Mesenchymal stem cell (in vitro differentiated cells and primary cell): ENCODE measurements around the gene BCL7A.
"Not testable (repeated sequence)": the region's sequence is repeated elsewhere in the genome, so short reads cannot be mapped to it uniquely, and the experiment has no call there.

Experiments
- DNase-seq: peaks from one replicate; pipeline ENCODE4 v3.0.0-alpha.2; 2013
- H2AFZ ChIP-seq: one replicate; pipeline ENCODE4 v1.6.1; 2013; ENCODE audit warnings: low read depth, mild to moderate bottlenecking, control low read depth, inconsistent platforms, low read length, moderate library complexity
- H2AK5ac ChIP-seq: 2 replicates; pipeline ENCODE4 v1.6.1; 2013; ENCODE audit warnings: low read length, moderate library complexity, mild to moderate bottlenecking, inconsistent platforms; ENCODE audit not compliant: severe bottlenecking
- H2BK120ac ChIP-seq: one replicate; pipeline ENCODE4 v1.6.1; 2013; ENCODE audit warnings: low read depth, mild to moderate bottlenecking, inconsistent platforms, low read length, moderate library complexity
- H2BK12ac ChIP-seq, 2 experiments: one replicate each; pipeline ENCODE4 v1.6.1; 2013; ENCODE audit warnings: inconsistent platforms in 2 of 2, low read length in 2 of 2, mild to moderate bottlenecking in 2 of 2, moderate library complexity in 2 of 2, control low read depth in 1 of 2
- H2BK15ac ChIP-seq: one replicate; pipeline ENCODE4 v1.6.1; 2013; ENCODE audit warnings: mild to moderate bottlenecking, low read depth, inconsistent platforms; ENCODE audit not compliant: poor library complexity, severe bottlenecking
- H2BK5ac ChIP-seq: 2 replicates; pipeline ENCODE4 v1.6.1; 2013; ENCODE audit warnings: low read depth, mild to moderate bottlenecking, low read length, control low read depth, inconsistent platforms; ENCODE audit not compliant: poor library complexity, severe bottlenecking
- H3K14ac ChIP-seq, 2 experiments: one replicate each; pipeline ENCODE4 v1.6.1; 2013; ENCODE audit warnings: inconsistent platforms in 2 of 2, low read length in 2 of 2, control low read depth in 1 of 2, mild to moderate bottlenecking in 1 of 2, moderate library complexity in 1 of 2
- H3K18ac ChIP-seq, 2 experiments: one replicate each; pipeline ENCODE4 v1.6.1; 2013; ENCODE audit warnings: inconsistent platforms in 2 of 2, low read length in 2 of 2, control low read depth in 1 of 2, low read depth in 1 of 2, mild to moderate bottlenecking in 1 of 2
- H3K23ac ChIP-seq, 2 experiments: one replicate each; pipeline ENCODE4 v1.6.1; 2013; ENCODE audit warnings: inconsistent platforms in 2 of 2, low read length in 2 of 2, mild to moderate bottlenecking in 2 of 2, moderate library complexity in 2 of 2, control low read depth in 1 of 2
- H3K27ac ChIP-seq: 2 replicates; pipeline ENCODE4 v1.5.1; 2013; ENCODE audit warnings: mild to moderate bottlenecking, moderate library complexity, low read length, control low read depth, inconsistent platforms; ENCODE audit not compliant: poor library complexity, severe bottlenecking
- H3K27me3 ChIP-seq, 2 experiments: 2 replicates each; pipeline versions ENCODE4 v1.6.1 to v1.7.0; 2013; ENCODE audit warnings: low read length in 2 of 2, mild to moderate bottlenecking in 2 of 2, moderate library complexity in 2 of 2, control low read depth in 1 of 2, inconsistent platforms in 1 of 2; ENCODE audit not compliant: control insufficient read depth in 1 of 2, insufficient read depth in 1 of 2
- H3K36me3 ChIP-seq, 2 experiments: 2 replicates each; pipeline versions ENCODE4 v1.6.1 to v1.7.0; 2013; ENCODE audit warnings: low read length in 2 of 2, control low read depth in 1 of 2, inconsistent platforms in 1 of 2, low read depth in 1 of 2, mild to moderate bottlenecking in 1 of 2; ENCODE audit not compliant: insufficient read depth in 2 of 2, control insufficient read depth in 1 of 2
- H3K4ac ChIP-seq, 2 experiments: one replicate each; pipeline ENCODE4 v1.6.1; 2013; ENCODE audit warnings: inconsistent platforms in 2 of 2, low read length in 2 of 2, mild to moderate bottlenecking in 2 of 2, moderate library complexity in 2 of 2, control low read depth in 1 of 2, low read depth in 1 of 2
- H3K4me1 ChIP-seq: 2 replicates; pipeline ENCODE4 v1.6.1; 2013; ENCODE audit warnings: low read depth, low read length, control low read depth; ENCODE audit not compliant: control insufficient read depth, insufficient read depth
- H3K4me2 ChIP-seq: 2 replicates; pipeline ENCODE4 v1.6.1; 2013; ENCODE audit warnings: low read length, mild to moderate bottlenecking, inconsistent platforms; ENCODE audit not compliant: poor library complexity, severe bottlenecking
- H3K4me3 ChIP-seq, 2 experiments: 2 replicates each; pipeline versions ENCODE4 v1.5.1 to v1.7.0; 2013; ENCODE audit warnings: low read length in 2 of 2, mild to moderate bottlenecking in 2 of 2, control low read depth in 1 of 2, low read depth in 1 of 2; ENCODE audit not compliant: insufficient read depth in 1 of 2
- H3K79me1 ChIP-seq: replicated peaks from 2 replicates; pipeline ENCODE4 v1.6.1; 2013; ENCODE audit warnings: mild to moderate bottlenecking, control low read depth, low read length, inconsistent platforms; ENCODE audit not compliant: poor library complexity, severe bottlenecking
- H3K9ac ChIP-seq: 2 replicates; pipeline ENCODE4 v1.7.0; 2013; ENCODE audit warnings: mild to moderate bottlenecking, low read length, moderate library complexity
- H3K9me3 ChIP-seq: 2 replicates; pipeline ENCODE4 v1.7.0; 2013; ENCODE audit warnings: mild to moderate bottlenecking, low read length; ENCODE audit not compliant: control insufficient read depth
- H4K8ac ChIP-seq: one replicate; pipeline ENCODE4 v1.6.1; 2013; ENCODE audit warnings: inconsistent platforms, mild to moderate bottlenecking, low read length, moderate library complexity
- H4K91ac ChIP-seq: one replicate; pipeline ENCODE4 v1.6.1; 2013; ENCODE audit warnings: mild to moderate bottlenecking, low read length, inconsistent platforms
- WGBS: methylation state at CpG from one replicate; pipeline ENCODE4 v1.1.7; 2013; ENCODE audit warnings: mixed read lengths; 5-methylcytosine and 5-hydroxymethylcytosine counted together

The BCL7A gene

DNA sequence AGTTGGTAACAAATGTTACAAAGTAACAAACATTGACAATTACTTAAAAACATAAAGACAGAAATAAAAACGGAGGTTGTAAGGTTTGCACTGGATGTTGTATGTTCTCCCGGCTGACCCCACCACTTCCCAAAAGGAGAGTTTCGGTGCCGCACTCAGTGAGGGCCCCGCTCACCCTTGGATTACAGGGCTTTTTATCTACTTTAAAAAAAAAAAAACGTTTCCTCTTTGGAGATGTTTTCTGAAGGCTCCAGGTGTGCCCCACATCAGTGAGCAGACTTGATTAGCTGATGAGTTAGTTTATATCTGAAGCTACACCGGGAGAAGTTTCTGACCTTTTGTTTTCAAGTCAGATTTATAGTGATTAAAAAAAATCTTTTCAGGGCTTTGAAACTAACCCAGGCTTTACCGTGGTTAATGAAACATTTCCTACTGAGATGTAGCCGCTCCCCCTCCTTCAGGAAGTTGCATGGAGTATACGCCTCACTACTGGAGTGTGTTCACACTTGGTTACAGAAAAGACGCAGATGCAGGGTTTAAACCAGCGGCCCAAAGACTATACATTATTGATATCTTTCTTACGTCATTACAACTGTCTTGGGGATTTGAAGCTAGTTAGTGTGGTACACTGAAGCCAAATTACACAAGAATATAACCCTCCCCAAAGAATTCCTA is 38.0 kb upstream of the BCL7A start:
- no peak overlapping the region for H2BK15ac ChIP-seq
- no peak overlapping the region for H3K23ac ChIP-seq
- H3K79me1 ChIP-seq: no peaks in the 10 kb centered on the region
- no peak overlapping the region for H3K27ac ChIP-seq
- no peak overlapping the region for H2AK5ac ChIP-seq
- H3K4me1 ChIP-seq: peaks cover 4% of the 10 kb centered on the region
- H3K9ac ChIP-seq: no peak overlapping the region
- no peak overlapping the region for H4K91ac ChIP-seq
- no peak overlapping the region for H2AFZ ChIP-seq
- no peak overlapping the region for H3K4me3 ChIP-seq
- H2BK12ac ChIP-seq: no peak overlapping the region
- 86% methylated on average over 11 of the region's 13 CpGs for WGBS
- H3K36me3 ChIP-seq: no peaks in the 10 kb centered on the region
- H3K18ac ChIP-seq: no peak overlapping the region
- H2BK120ac ChIP-seq: no peak overlapping the region
- DNase-seq: no peak
- H2BK5ac ChIP-seq: no peak overlapping the region
- H3K14ac ChIP-seq: no peak overlapping the region
- H3K4me2 ChIP-seq: no peak overlapping the region
- no peak overlapping the region for H4K8ac ChIP-seq
- H3K9me3 ChIP-seq: no peaks in the 10 kb centered on the region
- H3K27me3 ChIP-seq: no peaks in the 10 kb centered on the region
- H3K4ac ChIP-seq: no peak overlapping the region

- Histone ChIP-seq H3K27me3 (no peaks in the 10 kb centered on the region), H4K91ac (no peak overlapping the region), H3K4me2 (no peak overlapping the region), H3K27ac (no peak overlapping the region), H3K18ac (no peak overlapping the region), H2BK5ac (no peak overlapping the region), H4K8ac (no peak overlapping the region), H2AFZ (no peak overlapping the region), H2BK15ac (no peak overlapping the region), H2BK12ac (no peak overlapping the region), H3K14ac (no peak overlapping the region), H3K4me3 (no peak overlapping the region), H3K79me1 (no peaks in the 10 kb centered on the region), H3K4ac (no peak overlapping the region), H3K4me1 (no peaks in the 10 kb centered on the region), H2BK120ac (no peak overlapping the region), H3K9ac (no peak overlapping the region), H3K36me3 (peaks cover 0 to 2% of the 10 kb centered on the region in 2 experiments), H2AK5ac (no peak overlapping the region), H3K23ac (no peak overlapping the region), H3K9me3 (no peaks in the 10 kb centered on the region)
- WGBS: 89% methylated on average over 13 of the region's 14 CpGs
- no peak for DNase-seq
Measured at GRCh38 chr12:121986489-121987245, 35.0 kb upstream of the BCL7A start.

DNA sequence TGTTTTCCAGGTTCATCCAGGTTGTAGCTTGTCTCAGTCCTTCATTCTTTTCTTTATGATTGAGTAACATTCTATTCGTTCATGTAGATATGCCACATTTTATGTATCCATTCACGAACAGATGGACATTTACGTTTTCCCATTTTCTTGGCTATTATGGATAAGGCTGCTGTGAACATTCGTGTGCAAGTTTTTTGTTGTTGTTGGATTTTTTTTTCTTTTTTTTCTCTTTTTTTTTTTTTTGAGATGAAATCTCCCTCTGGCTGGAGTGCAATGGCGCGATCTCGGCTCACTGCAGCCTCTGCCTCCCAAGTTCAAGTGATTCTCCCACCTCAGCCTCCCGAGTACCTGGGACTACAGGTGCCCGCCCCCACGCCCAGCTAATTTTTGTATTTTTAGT is 33.2 kb upstream of the BCL7A start:
- H3K36me3 ChIP-seq, H4K8ac ChIP-seq, H2BK5ac ChIP-seq, H3K9ac ChIP-seq, H3K9me3 ChIP-seq, H3K79me1 ChIP-seq, H2BK15ac ChIP-seq, H3K27ac ChIP-seq, H2BK120ac ChIP-seq, H3K4me2 ChIP-seq, H3K27me3 ChIP-seq, H3K4me3 ChIP-seq, H4K91ac ChIP-seq, H3K23ac ChIP-seq, H2BK12ac ChIP-seq, H3K14ac ChIP-seq, H3K18ac ChIP-seq, H2AK5ac ChIP-seq, H3K4me1 ChIP-seq, H2AFZ ChIP-seq, DNase-seq, H3K4ac ChIP-seq: not testable (repeated sequence)
- WGBS: 93% methylated on average over 5 of the region's 10 CpGs

DNA sequence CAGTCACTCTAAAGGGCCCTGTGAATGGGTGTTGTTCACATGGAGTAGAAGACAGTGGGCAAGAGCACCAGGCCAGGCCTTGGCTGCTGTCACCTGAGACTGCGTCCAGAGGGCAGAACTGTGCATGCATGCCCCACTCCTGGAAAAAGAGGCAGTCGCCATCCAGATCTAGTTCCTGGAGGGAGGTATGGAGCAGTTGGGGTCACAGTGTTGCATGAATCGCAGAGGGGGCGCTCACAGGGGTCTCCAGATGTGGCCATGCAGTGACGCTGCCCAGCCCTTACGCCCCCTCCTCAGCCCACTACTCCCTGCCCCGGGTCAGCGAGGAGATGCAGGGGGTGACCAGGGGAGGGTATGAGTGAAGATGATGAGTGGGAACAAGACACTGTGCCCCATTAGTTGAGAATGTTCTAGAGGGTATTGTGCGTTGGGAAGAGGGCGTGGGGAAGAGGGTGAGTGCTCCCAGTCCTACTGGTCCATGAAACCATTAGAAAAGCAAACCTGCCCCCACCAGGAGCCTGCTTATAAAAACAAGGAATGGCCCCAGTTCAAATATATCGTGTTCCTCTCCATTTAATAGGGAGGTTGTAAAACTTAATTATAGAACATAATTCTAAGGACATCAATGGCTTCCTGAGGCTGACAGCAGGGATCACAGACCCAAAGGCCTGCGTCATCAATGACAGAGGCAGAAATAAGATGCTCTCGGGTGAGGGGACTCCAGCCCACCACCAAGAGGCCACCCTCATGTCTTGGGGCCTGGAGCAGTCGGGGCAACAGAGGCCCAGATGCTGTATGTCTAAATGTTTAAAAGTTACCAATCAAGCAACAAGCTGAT is 32.2 kb upstream of the BCL7A start:
- no peak for DNase-seq
- 93% methylated on average over 7 of the region's 14 CpGs for WGBS

More for the DNA sequence above, 32.2 kb upstream of the BCL7A start:
- no peaks in the 10 kb centered on the region for H3K79me1 ChIP-seq
- H3K9ac ChIP-seq: no peak overlapping the region
- no peaks in the 10 kb centered on the region for H3K9me3 ChIP-seq
- H3K4me3 ChIP-seq: no peak overlapping the region
- H3K23ac ChIP-seq: no peak overlapping the region
- peaks cover 6% of the 10 kb centered on the region for H3K4me1 ChIP-seq
- no peak overlapping the region for H2AFZ ChIP-seq
- no peak overlapping the region for H2BK5ac ChIP-seq
- no peak overlapping the region for H2BK120ac ChIP-seq
- H3K18ac ChIP-seq: no peak overlapping the region
- H3K14ac ChIP-seq: no peak overlapping the region
- no peak overlapping the region for H3K4ac ChIP-seq
- H3K4me2 ChIP-seq: no peak overlapping the region
- no peak overlapping the region for H2BK12ac ChIP-seq
- no peak overlapping the region for H3K27ac ChIP-seq
- H4K8ac ChIP-seq: no peak overlapping the region
- no peak overlapping the region for H2BK15ac ChIP-seq
- H2AK5ac ChIP-seq: peak overlapping the region; percentile 26
- H3K36me3 ChIP-seq: peaks cover 0 to 2% of the 10 kb centered on the region in 2 experiments
- H3K27me3 ChIP-seq: no peaks in the 10 kb centered on the region
- H4K91ac ChIP-seq: no peak overlapping the region
